WERI-Rb-1 (cell line): ENCODE results near the gene ALDH16A1.

ENCODE experiments used
- DNase-seq: peaks from one replicate; pipeline ENCODE4 v3.0.0-alpha.2; 2020
- H3K27ac ChIP-seq: fragments of 250-450 bp; sonication (Bioruptor Pico); 2 replicates; pipeline ENCODE4 v1.5.1; 2020; ENCODE audit warnings: mild to moderate bottlenecking, moderate library complexity
- H3K27me3 ChIP-seq: fragments of 250-450 bp; sonication (Bioruptor Pico); 2 replicates; pipeline ENCODE4 v1.5.1; 2021; ENCODE audit warnings: mild to moderate bottlenecking, low read depth, moderate library complexity; ENCODE audit not compliant: insufficient read depth, severe bottlenecking
- H3K36me3 ChIP-seq: fragments of 250-450 bp; sonication (Bioruptor Pico); 2 replicates; pipeline ENCODE4 v1.5.1; 2020; ENCODE audit warnings: mild to moderate bottlenecking, moderate library complexity
- H3K4me3 ChIP-seq: 2 replicates; pipeline ENCODE4 v1.5.1; 2011; ENCODE audit warnings: low read depth, mild to moderate bottlenecking, control low read depth, low read length
- H3K9me3 ChIP-seq: fragments of 250-450 bp; sonication (Bioruptor Pico); 2 replicates; pipeline ENCODE4 v1.5.1; 2021; ENCODE audit warnings: mild to moderate bottlenecking, moderate library complexity; ENCODE audit not compliant: severe bottlenecking
- TF ChIP-seq, protein P1 (sequence below): IDR thresholded peaks from 2 replicates; pipeline ENCODE4 v1.5.1; 2011; ENCODE audit warnings: low read depth, mild to moderate bottlenecking, control low read depth, inconsistent platforms, low read length

ALDH16A1 gene

GRCh38 chr19:49421039-49421877 lies 31.8 kb upstream of the ALDH16A1 start:
- Histone ChIP-seq H3K4me3 (no peak overlapping the region), H3K36me3 (no peaks in the 10 kb centered on the region)
- DNase-seq, result no peak

GRCh38 chr19:49421878-49422202 lies 31.2 kb upstream of the ALDH16A1 start:
- Histone ChIP-seq H3K4me3 (no peak overlapping the region), H3K27ac (no peak overlapping the region), H3K9me3 (no peaks in the 10 kb centered on the region), H3K36me3 (no peaks in the 10 kb centered on the region), H3K27me3 (no peaks in the 10 kb centered on the region)
- TF ChIP-seq, protein P1, sequence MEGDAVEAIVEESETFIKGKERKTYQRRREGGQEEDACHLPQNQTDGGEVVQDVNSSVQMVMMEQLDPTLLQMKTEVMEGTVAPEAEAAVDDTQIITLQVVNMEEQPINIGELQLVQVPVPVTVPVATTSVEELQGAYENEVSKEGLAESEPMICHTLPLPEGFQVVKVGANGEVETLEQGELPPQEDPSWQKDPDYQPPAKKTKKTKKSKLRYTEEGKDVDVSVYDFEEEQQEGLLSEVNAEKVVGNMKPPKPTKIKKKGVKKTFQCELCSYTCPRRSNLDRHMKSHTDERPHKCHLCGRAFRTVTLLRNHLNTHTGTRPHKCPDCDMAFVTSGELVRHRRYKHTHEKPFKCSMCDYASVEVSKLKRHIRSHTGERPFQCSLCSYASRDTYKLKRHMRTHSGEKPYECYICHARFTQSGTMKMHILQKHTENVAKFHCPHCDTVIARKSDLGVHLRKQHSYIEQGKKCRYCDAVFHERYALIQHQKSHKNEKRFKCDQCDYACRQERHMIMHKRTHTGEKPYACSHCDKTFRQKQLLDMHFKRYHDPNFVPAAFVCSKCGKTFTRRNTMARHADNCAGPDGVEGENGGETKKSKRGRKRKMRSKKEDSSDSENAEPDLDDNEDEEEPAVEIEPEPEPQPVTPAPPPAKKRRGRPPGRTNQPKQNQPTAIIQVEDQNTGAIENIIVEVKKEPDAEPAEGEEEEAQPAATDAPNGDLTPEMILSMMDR, result no peak
- no peak for DNase-seq

More at GRCh38 chr19:49421039-49421877, 31.8 kb upstream of the ALDH16A1 start:
- Histone ChIP-seq H3K27ac (no peak overlapping the region), H3K9me3 (no peaks in the 10 kb centered on the region), H3K27me3 (no peaks in the 10 kb centered on the region)
- TF ChIP-seq, protein P1, result no peak

DNA sequence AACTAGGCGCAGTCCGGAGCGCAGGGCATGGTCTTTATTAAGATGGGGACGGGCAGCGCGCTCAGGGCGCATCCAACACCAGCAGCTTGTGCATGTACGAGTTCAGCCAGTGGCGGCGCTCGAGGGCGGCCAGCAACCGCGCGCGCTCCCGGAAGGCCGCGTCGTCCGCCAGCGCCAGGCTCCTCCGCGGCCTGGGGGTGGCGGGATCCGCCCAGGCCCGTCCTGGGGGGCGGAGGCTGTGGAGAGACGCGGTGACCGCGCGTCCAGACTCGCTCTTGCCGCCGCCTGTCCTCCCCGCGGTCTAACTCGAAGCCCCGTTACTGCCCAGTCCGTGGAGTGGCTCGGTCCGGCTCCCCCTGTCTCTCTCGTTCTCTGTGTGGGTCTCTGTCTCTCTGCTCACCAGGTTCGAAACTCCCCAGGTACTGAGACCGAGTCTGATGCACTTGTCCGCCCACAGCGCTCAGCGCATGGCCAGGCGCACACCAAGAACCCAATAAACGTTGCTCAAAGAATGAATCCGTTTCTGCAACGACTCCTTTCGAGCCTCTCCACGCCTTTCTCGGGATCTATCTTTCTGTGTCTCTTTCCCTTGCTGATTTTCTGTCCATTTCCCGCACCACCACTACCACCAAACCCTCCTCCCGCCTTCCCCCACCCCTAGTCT lies 30.5 kb upstream of the ALDH16A1 start:
- DNase-seq, result no peak
- no peak overlapping the region for H3K4me3 ChIP-seq
- H3K27ac ChIP-seq, result no peak overlapping the region
- no peaks in the 10 kb centered on the region for H3K27me3 ChIP-seq
- H3K9me3 ChIP-seq, result no peaks in the 10 kb centered on the region
- H3K36me3 ChIP-seq, result no peaks in the 10 kb centered on the region
- TF ChIP-seq, protein P1, result no peak

- DNase-seq, result no peak
- TF ChIP-seq, protein P1, result no peak
- Histone ChIP-seq H3K36me3 (no peaks in the 10 kb centered on the region), H3K4me3 (no peak within 1 kb of the TSS), H3K27ac (no peak within 1 kb of the TSS), H3K27me3 (no peaks in the 10 kb centered on the region), H3K9me3 (no peaks in the 10 kb centered on the region)
Measured at GRCh38 chr19:49423071-49423984, 29.7 kb upstream of the ALDH16A1 start, which contains the start of gene PTH2. PTH2 (minus strand) TSS chr19:49423441; CDS start chr19:49423339, 102 bp downstream.

GRCh38 chr19:49423985-49424303 lies 29.1 kb upstream of the ALDH16A1 start:
- Histone ChIP-seq H3K36me3 (no peaks in the 10 kb centered on the region), H3K4me3 (no peak overlapping the region), H3K9me3 (no peaks in the 10 kb centered on the region), H3K27me3 (no peaks in the 10 kb centered on the region), H3K27ac (no peak overlapping the region)
- TF ChIP-seq, protein P1, result no peak
- DNase-seq, result no peak
